ENCODE measurements around the gene KCNJ11.

- TF ChIP-seq POLR2AphosphoS5 (IDR thresholded peaks at IDR 0.05; ENCODE audit: low read depth, low read length) (no peak), POLR2A (IDR thresholded peaks at IDR 0.05; ENCODE audit: low read depth, low read length) (no peak)
Observed at GRCh38 chr11:17396598-17397310, 8.3 kb upstream of the KCNJ11 start.

Data from GM12892 (cell line).